ENCODE data around the gene SMURF1. TPM values are rescaled to one million over a fixed set of nuclear protein-coding genes. Genes with fewer than 3 reads are reported as not detected.

Gene SMURF1
- polyA plus RNA-seq, 1 donor from 2014 or later, result 2.7 TPM

- H3K4me3 Mint-ChIP-seq, result peak overlapping the region in 1 of 4 donors; percentile 5
- no peaks in the 10 kb centered on the region for H3K27me3 Mint-ChIP-seq
- H3K36me3 Mint-ChIP-seq, result peaks cover 9% of the 10 kb centered on the region
- peak overlapping the region in 1 of 3 donors; percentile 50 for H3K27ac Mint-ChIP-seq
- H3K9me3 Mint-ChIP-seq, result peaks cover 0 to 3% (median 1%) of the 10 kb centered on the region in 3 donors
- H3K4me1 Mint-ChIP-seq, result peaks cover 10 to 22% (median 16%) of the 10 kb centered on the region in 3 donors
Measured at GRCh38 chr7:99089914-99090629, 53.8 kb downstream of the SMURF1 start.

- H3K4me3 Mint-ChIP-seq, result peak overlapping the region in 1 of 4 donors; percentile 32
- peaks cover 9% of the 10 kb centered on the region for H3K36me3 Mint-ChIP-seq
- H3K4me1 Mint-ChIP-seq, result peaks cover 15 to 18% (median 16%) of the 10 kb centered on the region in 3 donors
- H3K27ac Mint-ChIP-seq, result no peak overlapping the region
- no peaks in the 10 kb centered on the region for H3K27me3 Mint-ChIP-seq
- peaks cover 0 to 3% (median 1%) of the 10 kb centered on the region in 3 donors for H3K9me3 Mint-ChIP-seq
Measured at GRCh38 chr7:99086944-99087343, 57.0 kb downstream of the SMURF1 start.

- Mint-ChIP-seq H3K4me3 (no peak overlapping the region), H3K36me3 (peaks cover 9% of the 10 kb centered on the region), H3K27ac (no peak overlapping the region), H3K4me1 (peaks cover 14 to 17% (median 16%) of the 10 kb centered on the region in 3 donors), H3K27me3 (no peaks in the 10 kb centered on the region), H3K9me3 (peaks cover 0 to 3% (median 1%) of the 10 kb centered on the region in 3 donors)
Measured at GRCh38 chr7:99086532-99086931, 57.4 kb downstream of the SMURF1 start.

- H3K4me3 Mint-ChIP-seq, result no peak overlapping the region
- H3K27me3 Mint-ChIP-seq, result no peaks in the 10 kb centered on the region
- H3K9me3 Mint-ChIP-seq, result peaks cover 0 to 3% (median 1%) of the 10 kb centered on the region in 3 donors
- H3K36me3 Mint-ChIP-seq, result peaks cover 9% of the 10 kb centered on the region
- peaks cover 13 to 35% (median 22%) of the 10 kb centered on the region in 3 donors for H3K4me1 Mint-ChIP-seq
- no peak overlapping the region for H3K27ac Mint-ChIP-seq
Measured at GRCh38 chr7:99083733-99084132, 60.2 kb downstream of the SMURF1 start.

- Mint-ChIP-seq H3K27me3 (no peaks in the 10 kb centered on the region), H3K4me3 (peak overlapping the region in 1 of 4 donors; percentile 27), H3K36me3 (peaks cover 9% of the 10 kb centered on the region), H3K27ac (peak overlapping the region in 1 of 3 donors; percentile 16), H3K4me1 (peaks cover 13 to 33% (median 20%) of the 10 kb centered on the region in 3 donors), H3K9me3 (peaks cover 0 to 3% (median 1%) of the 10 kb centered on the region in 3 donors)
Measured at GRCh38 chr7:99083068-99083651, 60.7 kb downstream of the SMURF1 start.

GRCh38 chr7:99080679-99081078 is 63.2 kb downstream of the SMURF1 start:
- Mint-ChIP-seq H3K36me3 (peaks cover 9% of the 10 kb centered on the region), H3K9me3 (no peaks in the 10 kb centered on the region), H3K27me3 (no peaks in the 10 kb centered on the region), H3K4me3 (peak overlapping the region in 1 of 4 donors; percentile 91), H3K27ac (peak overlapping the region in 1 of 3 donors; percentile 21), H3K4me1 (peaks cover 12 to 40% (median 26%) of the 10 kb centered on the region in 3 donors)

- peaks cover 8 to 40% (median 24%) of the 10 kb centered on the region in 3 donors for H3K4me1 Mint-ChIP-seq
- H3K9me3 Mint-ChIP-seq, result peaks cover 0 to 3% (median 2%) of the 10 kb centered on the region in 3 donors
- no peaks in the 10 kb centered on the region for H3K27me3 Mint-ChIP-seq
- H3K36me3 Mint-ChIP-seq, result peaks cover 6% of the 10 kb centered on the region
- H3K27ac Mint-ChIP-seq, result no peak overlapping the region
- H3K4me3 Mint-ChIP-seq, result peak overlapping the region in 1 of 4 donors; percentile 91
Measured at GRCh38 chr7:99079104-99079503, 64.8 kb downstream of the SMURF1 start.

- Mint-ChIP-seq H3K27me3 (no peaks in the 10 kb centered on the region), H3K4me1 (peaks cover 8 to 40% (median 22%) of the 10 kb centered on the region in 3 donors), H3K4me3 (peak overlapping the region in 1 of 4 donors; percentile 66), H3K27ac (no peak overlapping the region), H3K36me3 (peaks cover 7% of the 10 kb centered on the region), H3K9me3 (peaks cover 0 to 4% (median 3%) of the 10 kb centered on the region in 3 donors)
Measured at GRCh38 chr7:99078416-99078815, 65.5 kb downstream of the SMURF1 start.

GRCh38 chr7:99076615-99077014 is 67.3 kb downstream of the SMURF1 start:
- no peaks in the 10 kb centered on the region for H3K27me3 Mint-ChIP-seq
- peaks cover 8 to 35% (median 18%) of the 10 kb centered on the region in 3 donors for H3K4me1 Mint-ChIP-seq
- H3K36me3 Mint-ChIP-seq, result peaks cover 7% of the 10 kb centered on the region
- no peak overlapping the region for H3K4me3 Mint-ChIP-seq
- H3K9me3 Mint-ChIP-seq, result peaks cover 0 to 4% (median 3%) of the 10 kb centered on the region in 3 donors
- H3K27ac Mint-ChIP-seq, result peak overlapping the region in 2 of 3 donors; percentile 22 to 65

GRCh38 chr7:99073839-99074446 is 70.0 kb downstream of the SMURF1 start:
- peaks cover 7% of the 10 kb centered on the region for H3K36me3 Mint-ChIP-seq
- H3K27me3 Mint-ChIP-seq, result no peaks in the 10 kb centered on the region
- H3K4me1 Mint-ChIP-seq, result peaks cover 10 to 26% (median 22%) of the 10 kb centered on the region in 3 donors
- no peak overlapping the region for H3K4me3 Mint-ChIP-seq
- peaks cover 0 to 4% (median 3%) of the 10 kb centered on the region in 3 donors for H3K9me3 Mint-ChIP-seq
- H3K27ac Mint-ChIP-seq, result no peak overlapping the region

- peaks cover 0 to 4% (median 3%) of the 10 kb centered on the region in 3 donors for H3K9me3 Mint-ChIP-seq
- H3K4me1 Mint-ChIP-seq, result peaks cover 10 to 27% (median 23%) of the 10 kb centered on the region in 3 donors
- peaks cover 7% of the 10 kb centered on the region for H3K36me3 Mint-ChIP-seq
- no peaks in the 10 kb centered on the region for H3K27me3 Mint-ChIP-seq
- no peak overlapping the region for H3K4me3 Mint-ChIP-seq
- no peak overlapping the region for H3K27ac Mint-ChIP-seq
Measured at GRCh38 chr7:99072126-99072525, 71.8 kb downstream of the SMURF1 start.

GRCh38 chr7:99070361-99070760 is 73.5 kb downstream of the SMURF1 start:
- H3K4me3 Mint-ChIP-seq, result peak overlapping the region in 1 of 4 donors; percentile 10
- H3K9me3 Mint-ChIP-seq, result peaks cover 0 to 4% (median 3%) of the 10 kb centered on the region in 3 donors
- peaks cover 2% of the 10 kb centered on the region for H3K36me3 Mint-ChIP-seq
- peaks cover 10 to 20% (median 18%) of the 10 kb centered on the region in 3 donors for H3K4me1 Mint-ChIP-seq
- no peaks in the 10 kb centered on the region for H3K27me3 Mint-ChIP-seq
- peak overlapping the region in 1 of 3 donors; percentile 61 for H3K27ac Mint-ChIP-seq

- H3K9me3 Mint-ChIP-seq, result no peaks in the 10 kb centered on the region
- peaks cover 7 to 15% (median 14%) of the 10 kb centered on the region in 3 donors for H3K4me1 Mint-ChIP-seq
- peaks cover 3% of the 10 kb centered on the region for H3K36me3 Mint-ChIP-seq
- H3K4me3 Mint-ChIP-seq, result peak overlapping the region in 1 of 4 donors; percentile 31
- H3K27me3 Mint-ChIP-seq, result no peaks in the 10 kb centered on the region
- peak overlapping the region in 1 of 3 donors; percentile 46 for H3K27ac Mint-ChIP-seq
Measured at GRCh38 chr7:99061001-99061776, 82.7 kb downstream of the SMURF1 start.

- no peaks in the 10 kb centered on the region for H3K9me3 Mint-ChIP-seq
- peak overlapping the region in 1 of 3 donors; percentile 83 for H3K27ac Mint-ChIP-seq
- H3K4me3 Mint-ChIP-seq, result no peak overlapping the region
- no peaks in the 10 kb centered on the region for H3K4me1 Mint-ChIP-seq
- H3K27me3 Mint-ChIP-seq, result no peaks in the 10 kb centered on the region
- H3K36me3 Mint-ChIP-seq, result no peaks in the 10 kb centered on the region
Measured at GRCh38 chr7:99054781-99055180, 89.1 kb downstream of the SMURF1 start.
